ENCODE measurements around the gene HOXD10. TPM values are rescaled to one million over a fixed set of nuclear protein-coding genes. Genes with fewer than 3 reads are reported as not detected.

HOXD10 gene
- total and polyA plus RNA-seq, 5 donors, result not detected

DNA sequence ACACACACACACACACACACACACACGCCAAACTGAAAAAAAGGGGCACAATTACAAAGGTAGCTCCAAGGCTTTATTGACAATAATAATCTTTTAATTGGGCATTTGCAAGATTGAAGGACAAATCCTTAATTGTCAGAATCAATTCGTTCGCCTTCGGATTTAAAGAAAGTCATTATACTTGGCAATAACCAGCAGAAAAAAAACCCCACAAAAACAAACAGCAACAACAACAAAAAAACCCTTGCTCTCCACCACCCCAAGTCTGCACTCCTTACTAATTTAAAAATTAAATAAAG is 11.1 kb downstream of the HOXD10 start:
- Histone ChIP-seq H3K4me3 (ENCODE audit: low read length) (no peak overlapping the region), H3K27ac (ENCODE audit: low read length) (no peak overlapping the region), H3K27me3 (ENCODE audit: control insufficient read depth, insufficient read depth) (peaks cover 12% of the 10 kb centered on the region), H3K4me1 (ENCODE audit: control insufficient read depth, insufficient read depth, low read length) (peaks cover 8% of the 10 kb centered on the region), H3K9me3 (ENCODE audit: control insufficient read depth, low read length) (no peaks in the 10 kb centered on the region)
- intact Hi-C loops (cut with DNase I), result loop anchor here in 3 of 4 donors (5.0 to 10.0 kb wide), 4 partner anchors 330 to 1020 kb away; no protein-coding TSS in a partner anchor
- WGBS, result 24% methylated on average over 4 of the region's 4 CpGs
- ATAC-seq (no peak), DNase-seq (no peak)

DNA sequence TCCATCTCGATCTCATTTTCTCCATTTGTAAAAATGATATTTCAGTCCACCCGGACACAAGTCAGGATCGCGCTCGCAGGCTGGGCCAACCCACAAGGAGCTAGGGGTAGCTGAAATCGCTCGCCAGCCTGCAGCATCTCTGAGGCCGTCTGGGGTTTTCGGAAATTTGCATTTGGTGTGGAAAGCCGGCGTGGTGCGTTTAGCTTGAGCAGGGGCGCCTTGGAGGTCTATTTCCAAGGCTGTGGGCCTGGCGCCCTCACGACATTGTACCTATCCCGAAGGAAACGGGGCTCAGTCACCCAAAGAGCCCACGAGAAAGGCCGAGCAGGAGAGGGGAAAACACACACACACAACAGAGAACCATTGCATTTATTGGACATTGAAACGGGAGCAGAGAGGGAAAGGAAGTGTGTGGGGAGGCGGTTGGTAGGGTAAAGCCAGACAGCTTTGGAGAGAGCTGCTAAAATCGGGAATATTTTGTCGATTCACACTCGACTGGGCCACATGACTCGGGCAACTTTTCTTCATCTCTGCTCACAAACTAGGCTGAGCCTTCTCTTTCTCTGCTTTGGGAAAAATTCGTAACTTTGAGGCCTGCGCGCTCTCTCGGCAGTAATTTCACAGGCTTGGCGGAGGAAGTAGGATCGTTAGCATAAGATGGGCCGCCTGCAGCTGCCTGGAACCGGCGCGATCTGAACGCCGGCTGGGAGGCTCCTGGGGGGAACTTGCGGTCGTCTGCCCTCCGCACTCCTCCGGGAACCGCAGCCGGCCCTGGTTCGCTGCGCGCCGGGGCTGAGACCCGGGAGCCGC is 11.8 kb downstream of the HOXD10 start:
- Histone ChIP-seq H3K27me3 (ENCODE audit: control insufficient read depth, insufficient read depth) (peaks cover 14% of the 10 kb centered on the region), H3K4me3 (ENCODE audit: low read length) (no peak overlapping the region), H3K4me1 (ENCODE audit: control insufficient read depth, insufficient read depth, low read length) (peaks cover 3% of the 10 kb centered on the region), H3K9me3 (ENCODE audit: control insufficient read depth, low read length) (no peaks in the 10 kb centered on the region), H3K27ac (ENCODE audit: low read length) (no peak overlapping the region)
- 12% methylated on average over 49 of the region's 49 CpGs for WGBS
- intact Hi-C loops (cut with DNase I), result loop anchor here in 3 of 4 donors (5.0 to 10.0 kb wide), 4 partner anchors 329 to 1019 kb away; no protein-coding TSS in a partner anchor
- DNase-seq, result no peak
- no peak for ATAC-seq

DNA sequence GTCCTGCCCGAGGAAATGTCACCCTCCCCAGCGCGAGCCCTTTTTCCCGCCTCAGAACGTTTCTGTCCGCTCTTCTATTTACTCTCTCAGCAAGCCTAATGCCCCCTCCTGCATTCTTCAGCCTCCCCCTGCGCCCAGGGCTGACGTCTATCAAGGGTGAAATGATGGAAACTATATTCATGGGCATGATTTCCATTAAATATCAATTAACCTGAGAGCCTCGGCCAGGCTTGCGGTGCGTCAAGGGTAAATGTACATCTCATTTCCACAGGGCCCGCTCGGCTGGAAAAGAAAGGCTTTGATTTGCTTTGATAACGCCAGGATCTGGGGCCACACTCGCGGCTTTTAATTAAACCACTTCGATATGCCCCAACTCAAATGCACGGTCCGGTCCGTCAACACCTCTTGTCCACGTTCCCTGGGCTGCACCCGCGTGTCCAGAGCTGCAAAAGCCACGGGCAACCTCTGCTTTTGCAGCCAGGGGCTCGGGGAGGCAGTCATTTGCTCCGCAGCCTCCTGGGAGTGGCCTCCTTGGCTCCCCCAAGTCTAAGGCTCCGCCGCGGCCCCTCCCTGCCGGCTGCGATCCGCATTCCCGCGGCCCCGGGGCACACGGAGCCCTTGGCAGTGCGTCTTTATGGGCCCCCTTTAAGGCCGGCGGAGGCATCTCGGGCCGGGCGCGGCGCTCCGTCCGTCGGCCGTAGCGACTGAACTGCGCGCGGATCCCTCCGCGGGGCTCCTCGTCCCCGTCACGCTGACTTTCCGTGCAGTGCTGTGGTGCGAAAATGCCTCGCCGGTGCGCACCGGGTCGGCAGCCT is 12.6 kb downstream of the HOXD10 start, which contains the start of gene HOXD8:
HOXD8 (plus strand) TSS at position 724 of the 815 bp plus-strand sequence. CDS start 662 bp downstream, outside the sequence.
- H3K4me3 ChIP-seq (ENCODE audit: low read length), result peak within 1 kb of the TSS; percentile 55
- ATAC-seq (peak; percentile 34 to 43), DNase-seq (peak in 2 of 3 donors; percentile 62 to 75)
- intact Hi-C loops (cut with DNase I), result loop anchor here in 3 of 4 donors (5.0 to 10.0 kb wide), 4 partner anchors 328 to 1018 kb away; no protein-coding TSS in a partner anchor
- H3K4me1 ChIP-seq (ENCODE audit: control insufficient read depth, insufficient read depth, low read length), result peaks cover 3% of the 10 kb centered on the region
- no peaks in the 10 kb centered on the region for H3K9me3 ChIP-seq (ENCODE audit: control insufficient read depth, low read length)
- peaks cover 14% of the 10 kb centered on the region for H3K27me3 ChIP-seq (ENCODE audit: control insufficient read depth, insufficient read depth)
- WGBS, result 2% methylated on average over 64 of the region's 64 CpGs
- no peak within 1 kb of the TSS for H3K27ac ChIP-seq (ENCODE audit: low read length)

DNA sequence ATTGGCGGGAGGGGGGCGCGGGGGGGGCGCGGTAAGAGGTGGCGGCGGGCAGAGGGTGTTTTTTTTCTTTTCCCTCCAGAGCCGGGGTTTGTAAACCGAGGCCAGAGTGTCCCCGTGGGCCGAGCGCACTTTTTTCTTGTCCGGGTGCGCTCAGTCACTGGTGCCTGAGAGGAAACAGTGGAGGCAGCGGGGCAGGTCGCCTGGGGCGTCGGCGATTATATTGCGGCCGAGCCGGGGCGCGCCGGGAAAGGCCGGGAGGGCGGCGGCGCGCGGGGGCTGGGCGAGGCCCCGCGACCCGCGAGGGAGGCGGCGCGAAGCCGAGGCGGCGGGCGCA is 13.2 kb downstream of the HOXD10 start:
- intact Hi-C loops (cut with DNase I), result loop anchor here (5.0 to 10.0 kb wide), 6 partner anchors 328 to 1018 kb away; no protein-coding TSS in a partner anchor
- no peak for ATAC-seq
- peaks cover 3% of the 10 kb centered on the region for H3K4me1 ChIP-seq (ENCODE audit: control insufficient read depth, insufficient read depth, low read length)
- peak overlapping the region; percentile 55 for H3K4me3 ChIP-seq (ENCODE audit: low read length)
- 2% methylated on average over 43 of the region's 43 CpGs for WGBS
- no peaks in the 10 kb centered on the region for H3K9me3 ChIP-seq (ENCODE audit: control insufficient read depth, low read length)
- DNase-seq, result no peak
- peaks cover 14% of the 10 kb centered on the region for H3K27me3 ChIP-seq (ENCODE audit: control insufficient read depth, insufficient read depth)
- H3K27ac ChIP-seq (ENCODE audit: low read length), result no peak overlapping the region

DNA sequence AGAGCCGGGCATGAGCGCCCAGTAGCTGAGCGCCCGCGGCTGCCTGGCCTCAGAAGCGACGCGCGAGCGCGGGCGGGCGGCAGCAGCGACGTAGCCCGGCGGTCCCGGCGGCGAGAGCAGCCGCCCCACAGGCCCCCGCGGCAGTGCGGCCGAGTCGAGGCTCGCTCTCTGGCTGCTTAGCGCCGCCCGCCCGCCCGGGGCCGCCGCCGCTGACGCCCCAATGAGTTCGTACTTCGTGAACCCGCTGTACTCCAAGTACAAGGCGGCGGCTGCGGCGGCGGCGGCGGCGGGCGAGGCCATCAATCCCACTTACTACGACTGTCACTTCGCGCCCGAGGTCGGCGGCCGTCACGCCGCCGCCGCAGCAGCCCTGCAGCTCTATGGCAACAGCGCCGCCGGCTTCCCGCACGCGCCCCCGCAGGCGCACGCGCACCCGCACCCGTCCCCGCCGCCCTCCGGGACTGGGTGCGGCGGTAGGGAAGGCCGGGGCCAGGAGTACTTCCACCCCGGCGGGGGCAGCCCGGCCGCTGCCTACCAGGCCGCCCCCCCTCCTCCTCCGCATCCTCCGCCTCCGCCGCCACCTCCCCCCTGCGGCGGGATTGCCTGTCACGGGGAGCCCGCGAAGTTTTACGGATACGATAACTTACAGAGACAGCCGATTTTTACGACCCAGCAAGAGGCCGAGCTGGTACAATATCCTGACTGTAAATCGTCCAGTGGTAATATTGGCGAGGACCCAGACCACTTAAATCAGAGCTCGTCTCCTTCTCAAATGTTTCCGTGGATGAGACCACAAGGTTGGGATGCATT is 13.8 kb downstream of the HOXD10 start:
- peak overlapping the region; percentile 55 for H3K4me3 ChIP-seq (ENCODE audit: low read length)
- ATAC-seq, result peak in 1 of 2 donors; percentile 37
- intact Hi-C loops (cut with DNase I), result loop anchor here in 2 of 4 donors (10.0 kb wide), 2 partner anchors 1004 to 1014 kb away; no protein-coding TSS in a partner anchor

DNA sequence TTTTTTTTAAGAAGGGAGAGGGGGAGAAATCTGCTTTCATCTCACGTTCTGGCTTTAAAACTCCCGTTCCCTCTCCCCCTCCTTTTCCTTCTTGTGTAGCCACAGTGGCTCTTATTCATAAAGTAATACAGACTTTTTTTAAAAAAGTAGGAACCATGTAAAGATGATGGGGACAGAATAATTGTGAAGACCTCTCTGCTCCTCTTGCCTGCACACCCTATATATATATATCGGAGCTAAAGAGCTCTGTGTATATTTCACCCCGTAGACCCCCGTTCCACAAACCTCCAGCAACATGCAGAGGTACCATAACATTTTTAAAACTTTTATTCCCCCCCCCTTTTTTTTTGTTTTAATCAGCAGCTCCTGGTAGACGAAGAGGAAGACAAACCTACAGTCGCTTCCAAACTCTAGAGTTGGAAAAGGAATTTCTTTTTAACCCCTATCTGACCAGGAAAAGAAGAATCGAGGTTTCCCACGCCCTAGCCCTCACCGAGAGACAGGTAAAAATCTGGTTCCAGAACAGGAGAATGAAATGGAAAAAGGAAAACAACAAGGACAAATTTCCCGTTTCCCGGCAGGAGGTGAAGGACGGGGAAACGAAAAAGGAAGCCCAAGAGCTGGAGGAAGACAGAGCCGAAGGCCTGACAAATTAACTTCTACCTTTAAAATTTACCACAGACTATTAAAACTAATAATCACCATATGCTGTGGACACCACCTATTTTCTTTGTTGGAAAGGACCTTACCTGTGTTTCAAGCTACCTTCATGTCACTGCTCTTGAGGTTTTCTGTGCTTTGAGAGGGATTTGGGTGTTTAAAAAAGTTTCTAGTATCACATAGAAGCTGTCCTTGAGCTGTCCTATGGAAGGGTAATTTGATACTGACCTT is 14.6 kb downstream of the HOXD10 start:
- DNase-seq (no peak), ATAC-seq (no peak)
- H3K9me3 ChIP-seq (ENCODE audit: control insufficient read depth, low read length), result no peaks in the 10 kb centered on the region
- peaks cover 14% of the 10 kb centered on the region for H3K27me3 ChIP-seq (ENCODE audit: control insufficient read depth, insufficient read depth)
- WGBS, result 11% methylated on average over 15 of the region's 15 CpGs
- intact Hi-C loops (cut with DNase I), result loop anchor here in 2 of 4 donors (10.0 kb wide), 2 partner anchors 1004 to 1014 kb away; no protein-coding TSS in a partner anchor
- peak overlapping the region; percentile 21 for H3K4me3 ChIP-seq (ENCODE audit: low read length)
- H3K4me1 ChIP-seq (ENCODE audit: control insufficient read depth, insufficient read depth, low read length), result peaks cover 3% of the 10 kb centered on the region
- no peak overlapping the region for H3K27ac ChIP-seq (ENCODE audit: low read length)

More for the DNA sequence above, 13.8 kb downstream of the HOXD10 start:
- DNase-seq, result peak in 1 of 3 donors; percentile 67
- under 1% methylated on average over 100 of the region's 100 CpGs for WGBS
- H3K4me1 ChIP-seq (ENCODE audit: control insufficient read depth, insufficient read depth, low read length), result peaks cover 3% of the 10 kb centered on the region
- H3K9me3 ChIP-seq (ENCODE audit: control insufficient read depth, low read length), result no peaks in the 10 kb centered on the region
- no peak overlapping the region for H3K27ac ChIP-seq (ENCODE audit: low read length)
- H3K27me3 ChIP-seq (ENCODE audit: control insufficient read depth, insufficient read depth), result peaks cover 16% of the 10 kb centered on the region

DNA sequence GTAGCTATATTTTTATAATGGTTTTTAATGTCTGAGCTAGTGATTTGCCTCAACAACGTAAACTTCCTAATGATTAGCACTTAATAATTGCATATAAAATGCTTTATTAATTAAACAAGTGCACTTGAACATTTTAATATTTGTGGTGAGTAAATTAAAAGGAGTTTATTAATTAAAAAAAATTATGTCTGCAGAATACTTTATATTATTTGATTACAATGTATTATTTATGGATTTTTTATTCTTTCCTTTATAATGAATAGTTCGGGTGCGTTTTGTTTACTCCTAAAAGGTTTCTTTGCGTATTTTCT is 15.2 kb downstream of the HOXD10 start:
- no peak overlapping the region for H3K27ac ChIP-seq (ENCODE audit: low read length)
- peaks cover 3% of the 10 kb centered on the region for H3K4me1 ChIP-seq (ENCODE audit: control insufficient read depth, insufficient read depth, low read length)

DNA sequence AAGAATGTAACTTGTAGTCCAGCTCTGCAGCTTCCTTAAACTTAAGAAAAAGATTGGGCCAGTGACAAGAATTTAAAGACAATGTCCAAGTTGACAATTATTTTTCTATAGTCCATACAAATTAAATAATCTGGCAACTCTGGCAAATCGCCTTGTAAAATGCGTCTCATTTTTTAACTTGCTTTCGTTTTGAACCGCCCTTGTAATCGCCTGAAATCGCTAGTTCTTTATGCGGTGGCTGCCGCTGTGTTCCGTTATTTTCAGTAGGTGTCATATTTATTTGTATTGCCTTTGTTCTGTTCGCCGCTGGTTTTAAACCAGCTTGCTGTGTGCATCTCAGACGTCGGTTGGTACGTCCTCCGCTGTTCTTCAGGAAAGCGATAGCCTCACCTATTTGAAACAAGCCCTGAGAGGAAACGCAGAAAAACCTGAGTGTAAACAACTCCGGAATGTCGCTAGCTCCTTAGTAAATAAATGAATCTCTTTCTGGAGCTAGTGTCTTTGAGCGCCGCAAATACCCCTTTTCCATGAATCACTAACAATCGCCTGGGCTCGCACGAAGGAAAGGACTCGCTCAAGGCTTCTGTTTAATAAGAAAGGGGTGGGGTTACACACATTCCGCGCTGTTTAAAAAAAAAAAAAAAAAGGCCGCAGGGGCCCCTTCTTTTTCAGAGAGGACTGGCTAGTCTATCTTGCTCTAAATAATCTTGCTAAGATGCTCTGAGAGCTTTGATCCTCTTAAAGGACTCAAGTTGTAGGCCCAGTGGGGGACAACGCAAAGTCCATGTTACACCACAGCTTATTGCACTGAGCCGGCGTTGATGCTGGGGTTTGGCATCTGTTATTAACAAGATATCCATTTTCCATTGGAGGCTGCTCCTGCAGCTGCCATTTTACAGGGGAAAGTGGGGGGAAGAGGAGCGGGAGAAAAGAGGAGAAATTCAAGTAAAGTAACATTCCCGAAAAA is 15.9 kb downstream of the HOXD10 start:
- Histone ChIP-seq H3K4me3 (ENCODE audit: low read length) (peak overlapping the region; percentile 43), H3K27ac (ENCODE audit: low read length) (no peak overlapping the region), H3K27me3 (ENCODE audit: control insufficient read depth, insufficient read depth) (peaks cover 14% of the 10 kb centered on the region), H3K4me1 (ENCODE audit: control insufficient read depth, insufficient read depth, low read length) (peaks cover 3% of the 10 kb centered on the region), H3K9me3 (ENCODE audit: control insufficient read depth, low read length) (no peaks in the 10 kb centered on the region)
- ATAC-seq, result no peak
- 14% methylated on average over 33 of the region's 33 CpGs for WGBS
- no peak for DNase-seq
- intact Hi-C loops (cut with DNase I), result loop anchor here in 2 of 4 donors (10.0 kb wide), 2 partner anchors 1002 to 1012 kb away; no protein-coding TSS in a partner anchor

More for the DNA sequence above, 15.2 kb downstream of the HOXD10 start:
- intact Hi-C loops (cut with DNase I), result loop anchor here in 2 of 4 donors (10.0 kb wide), 2 partner anchors 1003 to 1013 kb away; no protein-coding TSS in a partner anchor
- Histone ChIP-seq H3K4me3 (ENCODE audit: low read length) (peak overlapping the region; percentile 43), H3K27me3 (ENCODE audit: control insufficient read depth, insufficient read depth) (peaks cover 14% of the 10 kb centered on the region), H3K9me3 (ENCODE audit: control insufficient read depth, low read length) (no peaks in the 10 kb centered on the region)
- WGBS, result 24% methylated on average over 4 of the region's 4 CpGs
- no peak for ATAC-seq
- DNase-seq, result no peak

DNA sequence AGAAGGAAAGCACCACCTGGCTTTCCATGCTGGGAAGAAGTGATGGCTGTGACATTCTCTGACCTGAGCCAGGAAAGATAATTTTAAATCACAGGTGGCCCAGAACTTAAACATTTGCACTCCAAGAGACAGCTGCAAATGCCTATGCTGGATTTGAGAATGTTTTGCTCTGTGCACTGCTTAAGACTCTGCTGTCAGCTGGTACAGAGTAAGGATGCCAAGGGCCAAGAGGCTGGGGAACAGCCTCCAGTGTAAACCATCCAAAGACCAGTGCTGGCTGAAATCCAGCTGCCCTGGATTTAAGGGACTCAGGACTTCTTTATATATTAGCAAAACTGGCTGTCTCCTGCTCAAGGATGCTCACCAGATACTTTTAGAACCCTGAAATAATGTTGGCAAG is 16.8 kb downstream of the HOXD10 start:
- no peak overlapping the region for H3K27ac ChIP-seq (ENCODE audit: low read length)
- DNase-seq, result no peak
- H3K4me1 ChIP-seq (ENCODE audit: control insufficient read depth, insufficient read depth, low read length), result peaks cover 3% of the 10 kb centered on the region
- H3K27me3 ChIP-seq (ENCODE audit: control insufficient read depth, insufficient read depth), result peaks cover 12% of the 10 kb centered on the region
- H3K4me3 ChIP-seq (ENCODE audit: low read length), result no peak overlapping the region
- intact Hi-C loops (cut with DNase I), result loop anchor here in 2 of 4 donors (10.0 kb wide), 2 partner anchors 1001 to 1011 kb away; no protein-coding TSS in a partner anchor
- no peak for ATAC-seq
- no peaks in the 10 kb centered on the region for H3K9me3 ChIP-seq (ENCODE audit: control insufficient read depth, low read length)

All from right cardiac atrium (tissue), 5 donors.